DMS 273 (cell line): ENCODE results near the gene SERPIND1.

ENCODE experiments used
- DNase-seq: peaks from one replicate; lab custom pipeline; 2025; ENCODE audit not compliant: unreplicated experiment; lab: John Stamatoyannopoulos, UW

The SERPIND1 gene

GRCh38 chr22:20774882-20775281 lies 969 bp downstream of the SERPIND1 start:
- no peak for DNase-seq

- DNase-seq = no peak
Observed at GRCh38 chr22:20775342-20775895, 1.5 kb downstream of the SERPIND1 start.

- DNase-seq = no peak
Observed at GRCh38 chr22:20776624-20777405, 2.9 kb downstream of the SERPIND1 start.

DNA sequence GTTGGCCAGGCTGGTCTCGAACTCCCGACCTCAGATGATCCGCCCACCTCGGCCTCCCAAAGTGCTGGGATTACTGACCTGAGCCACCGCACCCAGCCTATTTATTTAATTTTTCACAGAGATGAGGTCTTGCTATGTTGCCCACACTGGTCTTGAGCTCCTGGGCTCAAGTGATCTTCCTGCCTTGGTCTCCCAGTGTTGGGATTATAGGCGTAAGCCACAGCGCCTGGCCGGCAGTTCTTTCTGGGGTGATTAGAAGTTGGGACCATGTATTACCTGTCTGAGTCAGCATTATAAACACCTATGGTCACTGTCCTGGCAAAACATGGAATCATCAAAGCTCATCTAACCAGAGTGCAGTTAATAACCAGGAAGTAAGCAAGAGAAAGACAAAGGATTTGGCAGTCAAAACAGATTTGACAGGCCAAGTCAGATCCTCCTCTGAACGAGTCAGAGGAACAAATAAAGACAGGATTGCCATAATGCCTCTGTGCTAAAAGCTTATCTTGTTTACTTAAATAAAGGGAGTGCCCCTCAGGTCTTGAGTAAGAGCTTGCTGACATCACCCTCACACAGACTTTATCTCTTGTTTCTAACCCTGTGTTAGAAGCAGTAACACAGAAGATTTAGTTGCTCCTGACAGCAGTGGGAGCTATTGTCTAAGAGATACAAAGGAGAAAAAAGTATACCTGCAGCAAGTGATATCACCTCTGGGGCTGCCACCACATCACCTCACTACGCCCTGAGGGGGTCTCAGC lies 3.7 kb downstream of the SERPIND1 start:
- no peak for DNase-seq

GRCh38 chr22:20779014-20779817 lies 5.3 kb downstream of the SERPIND1 start:
- DNase-seq = no peak

DNA sequence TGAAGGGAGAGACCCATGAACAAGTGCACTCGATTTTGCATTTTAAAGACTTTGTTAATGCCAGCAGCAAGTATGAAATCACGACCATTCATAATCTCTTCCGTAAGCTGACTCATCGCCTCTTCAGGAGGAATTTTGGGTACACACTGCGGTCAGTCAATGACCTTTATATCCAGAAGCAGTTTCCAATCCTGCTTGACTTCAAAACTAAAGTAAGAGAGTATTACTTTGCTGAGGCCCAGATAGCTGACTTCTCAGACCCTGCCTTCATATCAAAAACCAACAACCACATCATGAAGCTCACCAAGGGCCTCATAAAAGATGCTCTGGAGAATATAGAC lies 5.9 kb downstream of the SERPIND1 start:
- DNase-seq = no peak

DNA sequence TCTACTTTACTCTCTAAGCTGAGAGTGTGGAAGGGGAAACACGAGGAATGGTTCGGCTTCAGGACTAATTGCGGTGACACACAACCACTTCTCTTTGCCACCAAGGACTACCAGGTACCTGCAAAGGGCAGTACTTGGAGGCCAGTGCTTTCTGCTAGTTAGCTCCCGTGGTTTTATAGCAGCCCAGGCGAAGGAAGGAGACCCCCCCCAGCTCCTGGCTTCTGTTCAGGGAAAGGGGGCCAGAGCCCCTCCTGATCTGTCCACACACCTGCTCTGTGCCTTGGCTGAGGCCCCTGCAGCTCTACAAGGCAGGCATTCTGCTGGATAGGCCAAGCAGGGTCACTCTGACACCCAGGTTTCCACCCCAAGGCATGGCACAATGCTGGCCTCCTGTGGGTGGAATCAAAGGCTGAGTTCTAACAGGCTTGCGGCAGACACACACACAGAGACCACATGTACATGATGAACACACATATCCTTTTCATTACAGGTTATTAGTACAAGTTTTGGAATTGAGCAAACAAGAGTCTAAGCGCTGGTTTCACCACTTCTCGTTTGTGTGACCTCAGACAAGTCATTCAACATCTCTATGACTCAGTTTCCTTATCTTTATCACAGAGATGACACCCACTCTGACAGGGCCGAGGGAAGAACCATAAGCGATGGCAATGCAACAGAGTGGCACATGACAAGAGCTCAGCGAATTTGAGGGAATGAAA lies 7.5 kb downstream of the SERPIND1 start:
- DNase-seq = no peak

DNA sequence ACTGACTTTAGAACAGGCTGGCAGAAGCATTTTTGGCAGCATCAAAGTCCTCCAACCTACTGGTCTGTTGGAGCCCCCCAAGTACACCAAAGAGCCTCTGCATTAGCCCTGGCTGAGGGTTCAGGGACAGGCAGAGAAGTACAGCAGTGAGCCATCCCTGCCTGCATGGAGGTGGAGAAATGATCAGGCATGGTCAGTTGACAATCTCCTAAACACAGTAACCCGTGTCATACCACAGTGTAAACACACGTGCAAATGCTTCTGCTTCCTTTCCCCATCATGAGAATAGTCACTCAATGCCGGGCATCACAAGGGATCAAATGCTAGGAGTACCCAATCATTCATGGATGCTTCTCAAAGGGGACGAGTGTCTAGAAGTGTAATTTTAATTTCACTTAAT lies 8.2 kb downstream of the SERPIND1 start:
- DNase-seq = no peak

- DNase-seq = no peak
Observed at GRCh38 chr22:20782596-20783299, 8.8 kb downstream of the SERPIND1 start.

DNA sequence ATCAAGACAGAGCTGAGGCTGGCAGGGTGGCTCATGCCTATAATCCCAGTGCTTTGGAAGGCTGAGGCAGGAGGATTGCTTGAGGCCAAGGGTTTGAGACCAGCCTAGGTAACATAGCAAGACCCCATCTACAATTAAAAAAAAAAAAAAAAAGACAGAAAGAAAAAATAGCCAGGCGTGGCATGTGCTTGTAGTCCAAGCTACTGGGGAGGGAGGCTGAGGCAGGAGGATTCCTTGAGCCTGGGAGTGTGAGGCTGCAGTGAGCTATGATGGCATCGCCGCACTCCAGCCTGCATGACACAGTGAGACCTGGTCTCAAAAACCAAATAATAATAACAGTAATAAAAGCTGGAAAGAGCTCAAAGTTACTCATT lies 9.4 kb downstream of the SERPIND1 start:
- no peak for DNase-seq

- peak; percentile 66 for DNase-seq
Observed at GRCh38 chr22:20783844-20784723, 10.2 kb downstream of the SERPIND1 start.

DNA sequence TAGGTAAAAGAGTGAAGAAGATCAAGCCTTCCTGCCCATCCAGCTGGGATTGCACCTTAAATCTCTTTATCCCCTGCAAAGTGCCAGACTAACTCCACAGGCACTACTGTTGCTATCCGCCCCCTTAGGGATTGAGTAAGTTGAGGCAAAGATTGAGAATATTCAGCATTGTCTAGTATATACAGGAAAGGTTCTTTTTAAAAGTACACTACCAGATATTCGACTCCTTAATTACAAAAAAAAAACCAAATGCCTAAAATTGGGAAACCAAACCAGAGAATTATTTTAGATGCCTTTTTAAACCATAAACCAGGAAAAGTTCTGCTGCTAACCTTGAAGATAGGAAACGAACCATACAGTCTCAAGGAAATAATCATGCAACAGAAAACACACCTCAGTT lies 11.5 kb downstream of the SERPIND1 start:
- no peak for DNase-seq

- DNase-seq = no peak
Observed at GRCh38 chr22:20786048-20786447, 12.1 kb downstream of the SERPIND1 start.

DNA sequence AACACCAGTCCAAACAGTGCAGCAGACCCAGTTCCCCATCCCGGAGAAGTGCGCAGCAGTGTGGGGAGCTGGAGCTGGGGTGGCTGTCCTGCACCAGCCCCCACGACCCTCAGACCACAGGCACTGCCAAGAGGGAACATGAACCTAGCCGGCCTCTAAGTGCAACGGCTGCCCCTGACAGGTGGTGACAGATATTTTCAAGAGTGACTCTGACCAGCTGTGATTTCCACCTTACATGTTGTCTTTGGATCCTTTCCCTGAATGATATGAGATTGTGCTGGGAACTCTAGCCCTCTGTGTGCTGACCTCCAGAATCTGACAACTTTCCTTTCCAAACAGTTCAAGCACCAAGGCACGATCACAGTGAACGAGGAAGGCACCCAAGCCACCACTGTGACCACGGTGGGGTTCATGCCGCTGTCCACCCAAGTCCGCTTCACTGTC lies 12.6 kb downstream of the SERPIND1 start:
- peak; percentile 48 for DNase-seq

- no peak for DNase-seq
Observed at GRCh38 chr22:20787223-20787622, 13.3 kb downstream of the SERPIND1 start.

- peak; percentile 45 for DNase-seq
Observed at GRCh38 chr22:20787746-20788626, 14.1 kb downstream of the SERPIND1 start.

DNA sequence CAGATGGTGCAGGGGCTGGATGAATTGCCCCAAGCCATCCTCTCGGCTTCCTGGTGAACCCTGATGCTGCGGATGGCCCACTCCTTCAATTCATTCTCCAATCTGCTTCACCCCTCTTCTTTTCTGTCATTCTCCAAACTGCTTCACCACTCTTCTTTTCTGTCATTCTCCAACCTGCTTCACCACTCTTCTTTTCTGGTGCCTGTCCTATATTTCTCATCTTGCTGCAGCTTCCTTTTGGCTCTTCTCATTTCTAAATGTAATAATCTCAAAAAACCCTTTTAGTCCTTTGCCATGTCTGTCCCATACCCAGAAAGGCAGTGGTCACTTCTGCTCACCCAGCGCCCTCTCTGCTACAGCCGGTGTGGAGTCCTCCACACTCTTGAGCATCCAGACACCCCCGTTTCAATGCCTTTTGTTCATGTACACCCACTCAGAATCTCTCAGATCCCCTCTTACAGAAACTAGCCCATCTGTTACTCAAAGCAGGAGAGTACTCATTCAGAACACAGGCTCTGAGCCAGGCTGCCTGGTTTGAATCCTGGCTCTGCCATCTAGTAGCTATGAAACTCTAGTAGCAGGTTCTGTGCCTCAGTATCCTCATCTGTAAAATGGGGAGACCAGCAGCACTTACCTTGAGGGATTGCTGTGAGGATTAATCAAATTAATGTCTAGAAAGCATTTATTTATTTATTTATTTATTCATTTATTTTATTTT lies 14.9 kb downstream of the SERPIND1 start:
- DNase-seq = peak; percentile 24
